CMK (cell line): Measurements from ENCODE around the gene METAP2.
A peak's percentile ranks its signal among the peaks of the same experiment; 100 is the strongest.

ENCODE experiments used
- DNase-seq: peaks from one replicate; pipeline ENCODE4 v3.0.0-alpha.2; 2010; ENCODE audit warnings: low read depth

The METAP2 gene

DNA sequence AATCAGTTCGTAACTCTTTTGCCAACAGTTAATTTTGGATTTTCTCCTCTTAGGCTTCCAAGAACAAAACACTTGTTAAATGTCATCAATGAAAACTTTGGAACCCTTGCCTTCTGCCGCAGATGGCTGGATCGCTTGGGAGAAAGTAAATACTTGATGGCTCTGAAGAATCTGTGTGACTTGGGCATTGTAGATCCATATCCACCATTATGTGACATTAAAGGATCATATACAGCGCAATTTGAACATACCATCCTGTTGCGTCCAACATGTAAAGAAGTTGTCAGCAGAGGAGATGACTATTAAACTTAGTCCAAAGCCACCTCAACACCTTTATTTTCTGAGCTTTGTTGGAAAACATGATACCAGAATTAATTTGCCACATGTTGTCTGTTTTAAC, 39.6 kb downstream of the METAP2 start:
- no peak for DNase-seq

DNA sequence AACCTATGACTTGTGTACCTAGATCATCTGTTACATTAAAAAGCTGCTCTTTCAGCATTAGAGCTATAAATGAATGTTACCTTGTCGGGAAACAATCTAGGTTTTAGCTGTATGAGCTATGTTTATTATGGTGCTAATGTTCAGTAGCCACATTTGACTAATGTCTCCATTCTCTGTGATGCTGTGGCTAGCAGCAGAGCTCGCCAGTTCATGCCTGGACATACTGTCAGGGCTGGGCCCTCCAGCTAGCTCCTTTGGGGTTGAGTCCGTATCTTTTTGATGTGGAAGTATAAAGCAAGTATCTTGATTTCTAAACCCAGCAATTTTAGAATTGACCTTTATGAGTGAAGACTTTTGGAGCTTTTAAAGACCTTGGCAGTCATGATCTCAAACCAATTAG, 41.2 kb downstream of the METAP2 start:
- DNase-seq: no peak

DNA sequence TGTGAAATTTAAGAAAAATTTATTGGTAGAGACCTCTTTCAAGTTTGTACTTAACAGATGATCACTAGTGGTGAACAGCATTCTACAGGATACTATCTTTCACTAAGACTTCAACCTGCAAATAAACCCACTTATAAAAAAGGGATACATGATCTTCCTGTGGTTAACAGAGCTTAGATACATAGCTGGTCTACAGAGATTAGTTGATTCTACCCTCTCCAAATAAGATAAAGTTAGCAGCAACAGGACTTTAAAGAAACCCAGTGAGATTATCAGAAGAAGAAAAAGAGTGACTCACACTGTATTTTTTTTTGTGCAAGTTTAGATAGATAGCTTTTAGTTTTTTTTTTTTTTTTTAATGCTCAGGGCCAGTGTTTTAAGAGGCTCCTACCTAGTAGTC, 42.8 kb downstream of the METAP2 start:
- no peak for DNase-seq

DNA sequence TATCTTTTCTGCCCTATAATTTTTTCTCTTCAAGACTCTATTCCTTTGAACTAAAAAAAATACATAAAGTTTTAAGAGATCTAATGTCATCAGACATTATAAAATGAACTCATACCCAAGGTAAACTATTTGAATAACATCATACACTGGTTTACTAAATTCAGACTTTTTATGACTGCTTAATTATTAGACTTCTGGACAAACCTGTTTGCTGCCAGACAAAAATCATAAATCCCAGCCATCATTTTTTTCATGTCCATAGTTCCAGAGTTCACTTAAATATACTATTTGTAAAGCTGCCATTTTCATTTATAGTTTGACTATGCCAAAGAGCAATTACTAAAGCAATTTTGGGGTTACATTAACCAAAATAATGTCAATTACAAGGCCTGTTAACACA, 43.3 kb downstream of the METAP2 start:
- DNase-seq: no peak

DNA sequence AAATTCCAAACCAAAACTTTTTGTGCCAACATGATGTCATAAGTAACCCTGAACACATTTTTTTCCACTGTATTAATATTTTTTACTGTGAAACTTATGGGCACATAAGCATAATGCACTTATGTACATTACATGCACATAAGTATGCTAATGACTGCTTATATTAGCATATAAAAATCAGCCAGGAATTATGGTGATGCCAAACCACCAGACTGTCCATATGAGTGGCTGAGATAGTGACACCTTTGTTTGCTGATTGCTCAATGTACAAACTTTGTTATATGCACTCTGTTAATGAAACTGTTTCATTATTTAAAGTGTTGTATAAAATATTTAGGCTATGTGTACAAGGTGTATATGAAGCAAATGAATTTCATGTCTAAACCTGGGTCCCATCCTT, 45.0 kb downstream of the METAP2 start:
- no peak for DNase-seq

DNA sequence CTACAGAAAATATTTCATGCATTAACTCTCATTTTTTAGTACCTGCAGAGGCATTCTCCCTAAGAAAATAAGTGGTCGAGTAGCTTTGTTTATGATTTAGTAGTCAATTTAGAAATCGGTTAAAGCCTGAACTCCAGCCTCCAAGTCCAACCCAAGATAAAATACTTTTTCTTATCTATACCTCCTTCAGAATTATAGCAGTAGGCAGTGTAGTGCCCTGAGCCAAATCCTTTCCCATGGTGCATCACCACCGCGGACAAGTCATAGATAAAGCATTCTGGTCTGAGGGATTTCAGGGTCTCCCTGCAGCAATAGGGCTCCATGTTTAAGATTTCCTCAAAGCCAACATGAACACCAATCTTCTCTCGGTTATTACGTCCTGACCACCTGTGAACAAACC, 46.9 kb downstream of the METAP2 start:
- DNase-seq: no peak

DNA sequence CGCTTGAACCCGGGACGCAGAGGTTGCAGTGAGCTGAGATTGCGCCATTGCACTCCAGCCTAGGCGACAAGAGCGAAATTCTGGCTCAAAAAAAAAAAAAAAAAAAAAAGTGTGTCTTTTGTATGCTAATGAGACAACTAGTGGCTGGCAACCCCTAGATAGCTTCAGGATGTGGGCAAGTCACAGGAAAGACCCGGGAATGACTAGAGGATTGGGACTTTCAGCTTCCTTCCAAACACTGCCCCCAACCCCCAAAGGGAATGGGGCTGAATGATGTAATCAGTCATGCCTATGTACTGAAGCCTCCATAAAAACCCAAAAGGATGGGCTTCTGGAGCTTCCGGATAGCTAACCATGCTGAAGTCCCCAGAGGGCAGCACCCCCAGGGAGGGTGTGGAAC, 48.7 kb downstream of the METAP2 start:
- no peak for DNase-seq

DNA sequence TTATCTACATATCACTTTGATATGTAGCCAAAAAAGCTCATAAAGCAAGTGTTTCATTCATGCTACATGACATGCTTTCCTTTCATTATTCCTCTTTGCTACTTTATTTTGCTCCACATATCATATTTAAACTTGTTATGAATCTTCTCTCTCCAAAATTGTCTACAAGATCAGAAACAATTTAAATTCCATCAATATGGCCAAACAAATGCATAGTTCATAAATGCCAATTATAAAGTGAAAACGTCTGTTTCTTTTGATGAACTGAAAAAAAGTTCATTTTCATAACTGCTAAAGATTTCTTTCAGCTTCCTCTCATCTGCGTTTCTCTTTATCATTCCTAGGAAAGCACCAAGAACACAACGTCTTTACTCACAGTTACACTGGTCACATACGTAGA, 54.5 kb downstream of the METAP2 start:
- no peak for DNase-seq

DNA sequence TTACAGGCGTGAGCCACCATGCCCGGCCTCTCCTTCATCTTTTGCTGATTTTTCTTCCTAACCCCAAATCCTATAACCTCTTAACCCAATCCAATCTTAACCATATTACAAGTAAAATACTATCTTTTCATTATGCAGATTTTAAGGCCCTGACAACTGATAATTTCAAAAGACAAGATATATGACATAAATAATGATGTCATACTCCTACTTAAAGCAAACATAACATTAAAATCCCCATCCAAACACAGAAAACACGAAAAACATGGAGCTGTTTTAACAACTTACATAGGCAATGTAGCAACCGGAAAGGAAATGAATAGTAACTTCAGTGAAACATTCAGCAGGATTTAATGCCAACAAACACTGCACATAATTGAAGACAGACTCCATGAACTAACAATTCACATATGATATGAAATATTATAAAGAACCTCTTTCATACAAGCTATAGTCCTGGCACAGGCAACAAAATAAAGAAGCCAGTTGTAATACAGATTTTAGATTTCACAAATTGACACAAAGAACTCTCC, 55.8 kb downstream of the METAP2 start:
- no peak for DNase-seq

DNA sequence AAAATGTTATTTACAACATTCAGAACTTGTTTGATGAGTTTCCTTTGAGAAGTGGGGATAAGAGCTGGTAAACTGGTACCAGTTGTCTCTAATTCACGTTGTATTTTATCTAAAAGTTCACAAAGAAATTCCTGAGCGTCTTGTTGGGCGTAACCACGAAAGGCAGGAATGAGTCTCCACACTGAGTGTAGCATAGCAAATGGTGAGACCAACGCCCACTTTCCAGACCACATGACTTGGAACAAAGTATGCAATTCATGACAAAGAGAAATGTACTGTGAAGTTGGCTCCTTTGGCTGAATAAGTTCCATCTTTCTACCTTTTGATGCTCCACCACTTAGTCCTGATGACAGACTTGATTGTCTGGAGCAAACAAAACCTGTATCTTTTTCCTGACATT, 58.9 kb downstream of the METAP2 start:
- DNase-seq: no peak

DNA sequence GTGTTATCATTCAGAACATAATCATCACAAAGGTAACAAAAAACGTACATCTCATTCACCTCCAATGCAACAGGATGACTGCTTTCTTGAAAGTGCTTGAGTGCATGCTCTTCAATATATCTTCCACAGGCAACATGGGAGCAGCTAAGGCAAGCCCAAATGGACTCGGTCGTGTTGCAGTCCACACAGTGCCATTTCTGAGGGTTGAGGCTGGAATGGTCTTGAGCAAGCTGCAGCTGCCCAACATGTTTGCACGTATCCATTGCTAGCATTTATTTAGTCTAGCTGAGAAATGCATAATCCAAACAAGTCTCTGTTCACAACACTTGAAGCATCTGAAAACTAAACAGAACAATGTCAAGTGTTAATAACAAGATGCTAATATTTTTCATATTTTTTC, 60.0 kb downstream of the METAP2 start:
- no peak for DNase-seq

DNA sequence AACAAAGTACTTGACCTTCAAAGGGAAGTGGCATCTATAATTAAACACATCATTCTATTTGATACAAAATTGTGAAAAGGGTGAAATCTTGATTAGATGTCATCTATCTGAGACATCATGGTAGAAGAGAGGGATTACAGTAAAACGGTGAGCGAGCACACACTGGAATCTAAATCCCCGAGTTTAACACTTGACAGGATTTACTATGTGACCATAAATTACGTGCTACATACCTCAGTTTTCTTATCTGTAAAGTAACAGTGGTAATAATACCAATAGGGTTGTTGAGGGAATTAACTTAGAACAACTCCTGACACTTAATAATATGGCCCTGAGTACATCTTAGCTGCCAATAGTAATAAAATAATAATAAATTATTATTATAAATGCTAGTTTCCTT, 64.1 kb downstream of the METAP2 start:
- DNase-seq: no peak

DNA sequence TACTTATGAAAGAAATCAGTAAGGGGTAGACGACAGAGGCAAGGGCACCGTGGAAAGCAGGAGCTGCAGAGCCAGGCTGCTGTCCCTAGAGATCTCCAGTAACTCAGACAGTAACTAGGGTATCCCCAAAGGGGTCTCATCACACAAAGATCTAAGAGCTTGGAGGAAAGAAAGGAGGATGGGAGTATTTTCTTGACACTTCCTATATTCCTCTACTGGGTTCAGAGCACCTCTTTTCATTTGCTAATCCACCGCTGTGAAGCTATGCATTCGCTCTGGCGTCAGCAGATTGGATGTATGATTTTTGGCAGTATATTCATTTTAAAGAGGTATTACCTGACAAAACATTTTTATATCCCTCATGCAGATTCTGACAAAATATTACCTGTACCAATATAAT, 64.7 kb downstream of the METAP2 start:
- no peak for DNase-seq

DNA sequence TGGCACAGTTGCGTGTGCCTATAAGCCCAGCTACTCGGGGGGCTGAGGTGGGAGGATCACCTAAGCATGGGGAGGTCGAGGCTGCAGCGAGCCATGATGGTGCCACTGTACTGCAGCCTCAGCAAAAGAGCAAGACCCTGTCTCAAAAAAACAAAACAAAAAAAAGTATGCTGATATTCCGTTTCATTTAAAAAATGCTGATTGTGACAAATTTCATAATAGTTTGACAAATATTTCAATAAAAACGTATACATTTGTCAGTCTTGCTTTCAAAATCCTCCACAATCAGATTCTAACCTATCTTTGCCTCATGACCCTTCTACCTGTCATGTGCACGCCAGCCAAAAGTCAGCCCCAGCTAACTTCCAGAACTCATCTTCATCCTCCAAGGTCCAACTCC, 67.5 kb downstream of the METAP2 start:
- DNase-seq: no peak

DNA sequence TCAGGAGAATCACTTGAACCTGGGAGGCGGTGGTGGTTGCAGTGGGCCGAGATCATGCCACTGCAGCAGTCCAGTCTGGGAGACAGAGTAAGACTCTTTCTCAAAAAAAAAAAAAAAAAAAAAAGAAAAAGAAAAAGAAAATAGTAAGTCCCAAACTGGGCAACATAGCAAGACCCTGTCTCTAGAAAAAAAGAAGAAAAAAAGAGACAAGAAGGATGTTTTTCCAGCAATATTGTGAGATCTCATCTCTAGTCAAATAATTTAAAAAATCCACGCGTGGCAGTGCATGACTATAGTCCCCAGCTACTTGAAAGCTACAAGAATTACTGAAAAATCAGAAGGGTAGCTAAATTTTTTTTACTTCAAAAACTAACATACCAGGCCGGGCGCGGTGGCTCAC, 69.4 kb downstream of the METAP2 start:
- no peak for DNase-seq

DNA sequence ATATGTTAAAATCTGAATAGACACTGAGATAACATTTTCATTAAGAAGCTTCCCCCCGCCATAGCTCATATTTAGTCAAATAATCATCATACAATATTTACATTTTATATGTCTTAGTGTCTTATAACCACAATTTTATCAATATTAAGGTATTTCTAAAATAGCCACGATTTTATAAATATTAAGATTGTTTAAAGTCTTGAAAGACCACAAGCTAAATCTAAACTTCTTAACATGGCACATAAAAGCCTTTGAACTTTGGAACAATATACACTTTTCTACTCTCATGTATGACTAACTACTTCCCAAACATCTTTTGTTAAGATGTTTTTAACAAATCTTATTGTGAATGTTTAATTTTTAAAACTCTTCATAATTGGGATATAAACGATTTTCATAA, 70.8 kb downstream of the METAP2 start:
- DNase-seq: no peak

DNA sequence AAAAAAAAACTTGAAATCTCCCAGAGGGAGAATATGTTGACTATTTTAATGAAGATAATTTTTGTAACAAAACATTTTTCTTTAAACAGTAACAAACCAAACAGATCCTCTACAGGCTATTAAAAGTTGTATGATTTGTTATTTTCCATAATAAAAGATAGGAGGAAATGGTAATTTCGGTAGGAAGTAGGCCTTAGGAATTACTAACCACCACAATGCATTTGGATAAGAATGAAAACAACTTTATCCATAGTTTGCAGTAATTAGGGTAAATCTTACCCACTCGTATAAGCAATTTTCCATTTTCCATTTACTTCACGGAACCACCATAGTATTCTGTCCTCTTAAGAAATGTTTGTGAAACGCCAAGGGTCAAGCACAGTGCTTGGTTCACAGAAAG, 71.4 kb downstream of the METAP2 start:
- no peak for DNase-seq

DNA sequence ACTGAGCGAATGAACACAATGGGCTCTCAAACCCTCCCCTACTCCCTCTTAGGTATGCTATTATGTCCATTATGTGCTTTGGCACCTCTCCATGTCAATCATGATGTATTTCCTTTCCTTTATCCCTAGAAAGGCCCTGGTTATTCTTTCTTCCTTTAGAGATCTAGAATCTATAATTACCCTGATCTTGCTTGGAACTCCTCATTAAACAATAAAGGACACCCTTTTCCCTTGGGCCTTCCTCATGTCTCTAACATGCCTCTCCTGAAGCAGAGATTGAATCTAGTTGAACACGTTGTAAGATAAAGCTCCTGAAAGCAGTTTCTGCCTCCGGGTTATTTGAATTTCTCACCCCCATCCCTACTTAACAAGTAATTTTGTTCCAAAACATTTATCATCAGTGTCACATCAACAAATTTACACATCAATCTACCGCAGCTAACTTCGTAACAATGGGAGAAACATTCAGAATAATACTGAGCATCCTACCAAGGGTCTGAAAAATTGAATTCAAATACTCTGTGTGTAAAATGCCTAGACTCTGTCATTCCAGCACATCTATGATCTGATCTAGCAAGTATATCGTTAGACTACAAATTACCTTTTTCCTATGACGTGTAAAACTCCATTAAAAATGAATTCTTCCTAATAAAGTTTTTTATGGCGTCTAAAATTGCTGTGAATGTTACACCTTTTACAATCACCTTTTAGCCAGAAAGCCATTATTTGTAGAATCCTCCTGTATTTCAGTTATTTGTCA, 72.0 kb downstream of the METAP2 start:
- DNase-seq: no peak

DNA sequence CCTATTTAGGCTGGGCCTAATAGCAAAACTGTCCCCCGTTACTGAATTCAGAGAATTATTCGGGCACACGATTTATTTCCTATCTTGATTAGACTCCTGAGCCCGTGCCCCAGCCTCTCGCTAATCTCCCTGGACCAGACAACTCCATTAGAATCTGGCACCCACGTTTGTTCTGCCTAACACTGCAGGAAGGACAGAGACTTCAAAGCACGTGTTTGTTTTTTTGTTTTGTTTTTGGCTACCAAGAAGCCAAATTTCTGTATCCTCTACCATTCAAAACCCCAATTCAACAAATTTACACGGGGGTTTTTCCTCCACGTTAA, 72.5 kb downstream of the METAP2 start:
- DNase-seq: no peak

DNA sequence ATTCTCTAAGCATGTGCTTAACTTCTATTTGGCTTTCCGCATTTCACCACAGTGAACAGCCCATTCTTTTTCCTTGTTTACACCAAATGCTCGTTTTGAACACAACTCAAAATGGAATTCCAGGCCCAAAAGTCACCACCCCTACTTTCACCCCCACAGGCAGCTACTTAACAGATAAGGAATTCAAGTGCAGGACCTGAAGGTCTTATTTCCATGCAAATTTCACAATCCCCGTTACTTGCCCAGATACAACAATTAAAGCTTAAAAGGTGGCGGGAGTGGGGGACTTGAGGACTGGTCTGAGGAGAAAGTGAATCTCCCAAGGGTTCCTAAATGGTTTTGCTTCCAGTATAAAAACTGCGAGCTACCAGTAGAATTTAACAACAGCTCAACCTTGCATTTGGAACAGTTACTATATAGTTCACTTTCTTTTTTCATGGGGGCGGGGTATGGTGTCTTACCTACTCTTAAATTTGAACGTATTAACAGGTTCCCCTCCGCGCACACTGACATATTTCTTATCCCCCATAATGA, 73.6 kb downstream of the METAP2 start:
- no peak for DNase-seq

DNA sequence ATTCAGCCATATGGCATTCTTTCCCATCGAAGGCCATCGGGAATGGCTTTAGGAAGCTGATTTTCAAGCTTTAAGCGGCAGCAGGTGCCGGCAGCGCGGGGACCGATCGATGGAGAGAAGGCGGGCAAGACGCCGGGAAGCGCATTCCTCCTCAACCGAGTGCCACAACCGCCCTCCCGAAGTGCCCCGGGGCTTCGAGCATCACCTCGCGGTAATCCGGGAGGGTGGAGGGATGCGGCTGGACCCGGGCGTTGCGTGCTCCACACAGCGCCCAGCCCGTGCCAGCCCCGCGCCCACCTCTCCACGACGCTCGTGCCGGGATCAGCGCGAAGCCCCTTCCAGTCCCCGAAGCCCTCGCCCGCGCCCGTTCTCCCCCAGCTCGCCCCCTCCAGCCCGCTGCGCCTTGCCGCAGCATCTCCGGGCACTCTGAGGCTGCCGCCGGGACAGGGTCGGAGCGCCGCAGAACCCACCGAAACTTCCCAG, 74.1 kb downstream of the METAP2 start:
- no peak for DNase-seq

DNA sequence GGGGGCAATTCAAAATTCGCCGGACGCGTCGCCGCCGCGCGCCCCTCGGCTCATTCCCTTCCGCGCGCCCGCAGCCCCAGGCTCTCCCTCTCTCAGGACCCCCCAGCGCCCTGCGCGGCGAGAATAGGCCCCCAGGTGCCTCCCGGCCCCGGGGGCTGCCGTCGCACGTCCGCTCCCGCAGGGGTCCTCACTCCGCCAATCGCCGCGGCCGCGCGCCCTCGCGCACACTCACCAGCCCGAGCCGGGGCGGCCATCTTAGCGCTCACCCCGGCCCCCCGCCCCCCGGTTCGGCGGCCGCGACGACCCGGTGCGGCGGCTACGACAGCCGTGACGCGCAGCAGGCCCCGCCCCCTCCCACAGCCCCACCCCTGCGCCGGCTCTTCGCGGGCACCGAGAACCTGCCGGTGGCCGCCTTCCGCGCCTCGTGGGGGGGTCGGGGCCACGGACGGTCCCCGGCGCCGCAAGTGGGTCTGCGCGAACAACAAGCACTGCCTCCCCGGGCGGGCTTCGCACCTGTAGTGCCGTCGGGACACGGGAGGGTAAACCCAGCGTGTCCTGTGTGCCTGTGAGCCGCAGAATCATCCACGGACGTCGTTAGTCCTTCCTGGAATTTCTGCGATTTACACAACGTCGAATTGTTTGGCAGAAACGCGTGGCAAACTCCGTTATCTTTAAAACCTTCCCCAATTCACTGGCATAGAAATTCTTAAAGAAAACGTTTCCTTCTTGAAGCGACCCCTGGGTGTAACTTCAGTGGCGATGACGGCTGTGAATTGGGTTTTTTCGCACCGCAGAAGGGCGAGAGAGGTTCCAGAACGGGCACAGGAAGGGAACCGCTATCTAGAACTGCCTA, 74.8 kb downstream of the METAP2 start:
- peak; percentile 26 for DNase-seq

DNA sequence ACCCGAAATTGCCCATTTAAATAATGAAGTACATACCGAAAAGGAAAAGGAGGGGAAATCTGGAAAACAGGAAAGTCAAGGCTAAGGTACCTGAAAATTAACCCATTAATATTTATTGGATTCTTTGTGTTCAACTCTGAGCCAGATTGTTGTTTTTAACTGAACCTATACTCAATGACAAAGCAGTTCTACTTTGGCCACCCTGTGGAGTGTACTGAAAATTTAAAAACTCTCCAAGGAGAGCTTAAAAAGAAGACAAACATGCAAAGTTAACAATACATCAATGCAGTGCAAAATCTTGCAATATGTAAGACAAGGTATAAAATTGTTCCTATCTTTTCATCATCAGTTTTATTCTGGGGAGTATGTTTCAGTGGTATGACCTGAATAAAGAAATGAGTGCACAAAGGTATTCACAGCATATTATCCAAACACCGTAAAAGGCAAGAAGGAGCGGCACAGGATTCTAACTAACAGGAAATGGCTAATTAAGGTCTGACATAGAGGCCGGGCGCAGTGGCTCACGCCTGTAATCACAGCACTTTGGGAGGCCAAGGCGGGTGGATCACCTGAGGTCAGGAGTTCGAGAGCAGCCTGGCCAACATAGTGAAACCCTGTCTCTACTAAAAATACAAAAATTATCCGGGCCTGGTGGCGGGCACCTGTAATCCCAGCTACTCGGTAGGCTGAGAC, 75.6 kb downstream of the METAP2 start:
- DNase-seq: no peak
